Panc1 (cell line): ENCODE results near the gene MCM8. TPM values are rescaled to one million over a fixed set of nuclear protein-coding genes. Genes with fewer than 3 reads are reported as not detected.

Experiments
- ATAC-seq: fragments of 200-7000 bp; cut with Tn5 transposase; 2 replicates; pipeline ENCODE4 v1.9.1; 2020; ENCODE audit warnings: mild to moderate bottlenecking, moderate library complexity
- BruUV-seq: library from RNA; stranded (reverse); fragments of 400-500 nt; replicated peaks from 2 replicates; lab custom pipeline; 2021; lab: Mats Ljungman, UMichigan
- CTCF ChIA-PET: fragments of 300-600 bp; sonication (Branson Sonifier 250); formaldehyde crosslinking; loops from one replicate; lab custom pipeline; 2022; ENCODE audit warnings: antibody characterized with exemption; lab: Charles Lee
- POLR2A ChIA-PET: fragments of 300-600 bp; sonication (Branson Sonifier 250); formaldehyde crosslinking; loops from one replicate; lab custom pipeline; 2022; ENCODE audit warnings: antibody characterized with exemption; lab: Charles Lee
- DNase-seq: peaks from one replicate; pipeline ENCODE4 v3.0.0-alpha.2; 2010; ENCODE audit warnings: low read depth, low spot score
- H3K27ac ChIP-seq: 2 replicates; pipeline ENCODE4 v1.5.1; 2011; ENCODE audit warnings: mild to moderate bottlenecking, low read length, inconsistent platforms
- H3K27me3 ChIP-seq: fragments of 200-500 bp; sonication (Bioruptor generic); 2 replicates; pipeline ENCODE4 v1.6.0; 2014; ENCODE audit warnings: low read length, inconsistent platforms; ENCODE audit not compliant: control insufficient read depth, insufficient read depth
- H3K36me3 ChIP-seq: fragments of 200-500 bp; sonication (Bioruptor generic); 2 replicates; pipeline ENCODE4 v1.5.1; 2014; ENCODE audit warnings: inconsistent platforms, mild to moderate bottlenecking, low read length, moderate library complexity; ENCODE audit not compliant: control insufficient read depth, insufficient read depth
- H3K4me1 ChIP-seq: 2 replicates; pipeline ENCODE4 v1.5.1; 2011; ENCODE audit warnings: inconsistent platforms, mild to moderate bottlenecking, low read length, moderate library complexity; ENCODE audit not compliant: control insufficient read depth, insufficient read depth
- H3K4me3 ChIP-seq, 2 experiments: 2 replicates each; pipeline ENCODE4 v1.5.1; 2011 to 2012; ENCODE audit warnings: low read depth in 2 of 2, low read length in 2 of 2, mild to moderate bottlenecking in 2 of 2, inconsistent platforms in 1 of 2, moderate library complexity in 1 of 2
- H3K9me3 ChIP-seq: fragments of 200-500 bp; sonication (Bioruptor generic); 2 replicates; pipeline ENCODE4 v1.5.1; 2014; ENCODE audit warnings: low read depth, mild to moderate bottlenecking, inconsistent platforms, low read length, moderate library complexity; ENCODE audit not compliant: control insufficient read depth, insufficient read depth
- POLR2AphosphoS5 ChIP-seq: IDR thresholded peaks from 2 replicates; pipeline ENCODE4 v1.6.1; 2012; ENCODE audit warnings: mild to moderate bottlenecking, low read depth, low read length, moderate library complexity
- SIN3A ChIP-seq: IDR thresholded peaks from 2 replicates; pipeline ENCODE4 v1.6.1; 2012; ENCODE audit warnings: low read depth, mild to moderate bottlenecking, low read length, moderate library complexity, borderline replicate concordance; ENCODE audit not compliant: insufficient read depth
- TCF7L2 ChIP-seq: IDR thresholded peaks from 2 replicates; pipeline ENCODE4 v1.6.1; 2011; ENCODE audit warnings: mild to moderate bottlenecking, low read depth, low read length, inconsistent platforms
- in situ Hi-C: cut with HindIII; loops from 2 replicates; pipeline ENCODE4 v1.10.0; 2016; ENCODE audit warnings: low sequenced_read_pairs, low pct_unique_long_range_greater_than_20kb
- intact Hi-C: fragments of 100-400 bp; cut with micrococcal nuclease; formaldehyde crosslinking; loops from one replicate; pipeline ENCODE4 v1.10.0; 2022; ENCODE audit not compliant: unreplicated experiment
- total RNA-seq: library from RNA; stranded (reverse); gene quantifications from one replicate; pipeline ENCODE4 v1.2.1, GENCODE V29; 2021; ENCODE audit not compliant: unreplicated experiment
- TF ChIP-seq, protein P1 (sequence below), 2 experiments: IDR thresholded peaks; 2 replicates each; pipeline ENCODE4 v1.6.1; 2011 to 2012; ENCODE audit warnings: low read depth in 2 of 2, control low read depth in 1 of 2, low read length in 1 of 2, mild to moderate bottlenecking in 1 of 2, moderate library complexity in 1 of 2; ENCODE audit not compliant: insufficient read depth in 1 of 2
- TF ChIP-seq, protein P2 (sequence below): fragments of 450-650 bp; IDR thresholded peaks from 2 replicates; pipeline ENCODE4 v1.5.1; 2017; ENCODE audit warnings: mild to moderate bottlenecking

MCM8 gene
- total RNA-seq, 1 experiment from 2014 or later, result 28.3 TPM

DNA sequence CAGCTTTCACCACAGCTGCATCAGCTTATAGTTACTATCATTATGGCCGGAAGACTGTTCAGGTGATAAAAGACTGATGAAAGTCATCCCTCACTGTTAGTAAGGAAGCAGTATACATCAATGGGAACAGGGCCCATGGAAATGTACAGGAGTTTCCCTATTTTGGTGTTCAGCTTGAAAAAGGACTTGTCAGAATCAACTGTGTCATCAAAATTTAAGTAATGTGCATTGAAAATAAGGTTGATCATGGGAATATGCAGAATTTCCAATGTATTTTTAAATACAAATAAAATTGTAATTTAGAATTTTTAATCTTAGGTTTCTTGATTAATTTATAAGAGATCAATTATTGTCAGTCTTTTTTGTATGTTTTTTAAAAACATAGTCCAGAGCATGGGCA lies 86.6 kb downstream of the MCM8 start:
- ChIA-PET CTCF (no interaction called here), POLR2A (no interaction called here)
- no peak for ATAC-seq
- no TSS peak for BruUV-seq
- Histone ChIP-seq H3K4me1 (no peaks in the 10 kb centered on the region), H3K4me3 (no peak overlapping the region), H3K36me3 (peaks cover 15% of the 10 kb centered on the region), H3K27me3 (no peaks in the 10 kb centered on the region), H3K9me3 (no peaks in the 10 kb centered on the region), H3K27ac (no peak overlapping the region)
- TF ChIP-seq, protein P1, sequence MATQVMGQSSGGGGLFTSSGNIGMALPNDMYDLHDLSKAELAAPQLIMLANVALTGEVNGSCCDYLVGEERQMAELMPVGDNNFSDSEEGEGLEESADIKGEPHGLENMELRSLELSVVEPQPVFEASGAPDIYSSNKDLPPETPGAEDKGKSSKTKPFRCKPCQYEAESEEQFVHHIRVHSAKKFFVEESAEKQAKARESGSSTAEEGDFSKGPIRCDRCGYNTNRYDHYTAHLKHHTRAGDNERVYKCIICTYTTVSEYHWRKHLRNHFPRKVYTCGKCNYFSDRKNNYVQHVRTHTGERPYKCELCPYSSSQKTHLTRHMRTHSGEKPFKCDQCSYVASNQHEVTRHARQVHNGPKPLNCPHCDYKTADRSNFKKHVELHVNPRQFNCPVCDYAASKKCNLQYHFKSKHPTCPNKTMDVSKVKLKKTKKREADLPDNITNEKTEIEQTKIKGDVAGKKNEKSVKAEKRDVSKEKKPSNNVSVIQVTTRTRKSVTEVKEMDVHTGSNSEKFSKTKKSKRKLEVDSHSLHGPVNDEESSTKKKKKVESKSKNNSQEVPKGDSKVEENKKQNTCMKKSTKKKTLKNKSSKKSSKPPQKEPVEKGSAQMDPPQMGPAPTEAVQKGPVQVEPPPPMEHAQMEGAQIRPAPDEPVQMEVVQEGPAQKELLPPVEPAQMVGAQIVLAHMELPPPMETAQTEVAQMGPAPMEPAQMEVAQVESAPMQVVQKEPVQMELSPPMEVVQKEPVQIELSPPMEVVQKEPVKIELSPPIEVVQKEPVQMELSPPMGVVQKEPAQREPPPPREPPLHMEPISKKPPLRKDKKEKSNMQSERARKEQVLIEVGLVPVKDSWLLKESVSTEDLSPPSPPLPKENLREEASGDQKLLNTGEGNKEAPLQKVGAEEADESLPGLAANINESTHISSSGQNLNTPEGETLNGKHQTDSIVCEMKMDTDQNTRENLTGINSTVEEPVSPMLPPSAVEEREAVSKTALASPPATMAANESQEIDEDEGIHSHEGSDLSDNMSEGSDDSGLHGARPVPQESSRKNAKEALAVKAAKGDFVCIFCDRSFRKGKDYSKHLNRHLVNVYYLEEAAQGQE (IDR thresholded peaks at IDR 0.05; ENCODE audit: insufficient read depth in 1 of 2, low read depth in 2 of 2, low read length in 1 of 2), result no peak
- TF ChIP-seq TCF7L2 (no peak), SIN3A (no peak), POLR2AphosphoS5 (no peak)
- TF ChIP-seq, protein P2, sequence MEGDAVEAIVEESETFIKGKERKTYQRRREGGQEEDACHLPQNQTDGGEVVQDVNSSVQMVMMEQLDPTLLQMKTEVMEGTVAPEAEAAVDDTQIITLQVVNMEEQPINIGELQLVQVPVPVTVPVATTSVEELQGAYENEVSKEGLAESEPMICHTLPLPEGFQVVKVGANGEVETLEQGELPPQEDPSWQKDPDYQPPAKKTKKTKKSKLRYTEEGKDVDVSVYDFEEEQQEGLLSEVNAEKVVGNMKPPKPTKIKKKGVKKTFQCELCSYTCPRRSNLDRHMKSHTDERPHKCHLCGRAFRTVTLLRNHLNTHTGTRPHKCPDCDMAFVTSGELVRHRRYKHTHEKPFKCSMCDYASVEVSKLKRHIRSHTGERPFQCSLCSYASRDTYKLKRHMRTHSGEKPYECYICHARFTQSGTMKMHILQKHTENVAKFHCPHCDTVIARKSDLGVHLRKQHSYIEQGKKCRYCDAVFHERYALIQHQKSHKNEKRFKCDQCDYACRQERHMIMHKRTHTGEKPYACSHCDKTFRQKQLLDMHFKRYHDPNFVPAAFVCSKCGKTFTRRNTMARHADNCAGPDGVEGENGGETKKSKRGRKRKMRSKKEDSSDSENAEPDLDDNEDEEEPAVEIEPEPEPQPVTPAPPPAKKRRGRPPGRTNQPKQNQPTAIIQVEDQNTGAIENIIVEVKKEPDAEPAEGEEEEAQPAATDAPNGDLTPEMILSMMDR, result no peak
- in situ Hi-C loops, result no loop called here
- intact Hi-C loops, result no loop called here
- no peak for DNase-seq

DNA sequence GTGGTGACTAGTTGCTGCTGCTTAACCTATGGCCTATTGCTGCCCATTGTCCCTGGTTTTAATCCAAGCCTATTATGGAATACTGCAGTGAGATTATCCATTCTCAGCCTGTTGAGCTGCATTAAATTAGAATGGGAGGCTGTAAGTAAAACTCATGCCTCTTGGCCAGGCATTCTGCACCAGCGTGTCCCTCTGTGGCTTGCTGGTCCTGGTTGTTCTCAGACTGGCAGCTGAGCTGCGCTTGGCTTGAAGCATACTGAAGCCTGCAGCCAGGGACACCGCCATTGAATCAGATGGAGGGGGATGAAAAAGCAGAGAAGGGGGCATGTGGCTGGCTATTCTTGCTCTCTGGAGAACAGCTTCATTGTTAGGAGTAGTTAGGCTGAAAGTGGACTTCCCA lies 87.8 kb downstream of the MCM8 start:
- TF ChIP-seq, protein P2, result no peak
- TF ChIP-seq SIN3A (no peak), TCF7L2 (no peak), POLR2AphosphoS5 (no peak)
- TF ChIP-seq, protein P1 (IDR thresholded peaks at IDR 0.05; ENCODE audit: insufficient read depth in 1 of 2, low read depth in 2 of 2, low read length in 1 of 2), result no peak
- no peaks in the 10 kb centered on the region for H3K9me3 ChIP-seq
- ATAC-seq (no peak), DNase-seq (no peak)
- CTCF ChIA-PET, result no interaction called here
- H3K4me1 ChIP-seq, result no peaks in the 10 kb centered on the region
- in situ Hi-C loops, result no loop called here
- H3K27ac ChIP-seq, result no peak overlapping the region
- peaks cover 15% of the 10 kb centered on the region for H3K36me3 ChIP-seq
- H3K27me3 ChIP-seq, result no peaks in the 10 kb centered on the region
- H3K4me3 ChIP-seq, result no peak overlapping the region
- POLR2A ChIA-PET, result no interaction called here
- intact Hi-C loops, result no loop called here
- BruUV-seq, result no TSS peak
